Measurements from ENCODE around the gene LIMCH1. TPM values are rescaled to one million over a fixed set of nuclear protein-coding genes. Genes with fewer than 3 reads are reported as not detected.

LIMCH1 gene
- total RNA-seq, 1 experiment from 2014 or later: 48.4 TPM

- Mint-ChIP-seq H3K4me1 (ENCODE audit: insufficient read depth, unreplicated experiment) (peaks cover 12% of the 10 kb centered on the region), H3K27ac (ENCODE audit: low read depth, unreplicated experiment) (peak overlapping the region; percentile 65), H3K27me3 (ENCODE audit: insufficient read depth, unreplicated experiment) (no peaks in the 10 kb centered on the region), H3K36me3 (ENCODE audit: insufficient read depth, unreplicated experiment) (peaks cover 21% of the 10 kb centered on the region), H3K9me3 (ENCODE audit: unreplicated experiment) (no peaks in the 10 kb centered on the region), H3K4me3 (ENCODE audit: unreplicated experiment) (no peak overlapping the region)
- intact Hi-C loops (cut with micrococcal nuclease): loop anchor here (1.0 to 5.0 kb wide), 6 partner anchors 32 to 587 kb away; no protein-coding TSS in a partner anchor
- ChIA-PET CTCF (interaction anchor here (0.6 to 5.9 kb wide), 30 partner anchors 8 to 1163 kb away, joined by 3 to 193 read pairs (median 4); partner anchors contain the start of gene TMEM33), POLR2A (interaction anchor here (0.6 to 4.5 kb wide), 10 partner anchors 10 to 848 kb away, joined by 3 to 59 read pairs (median 4); partner anchors contain the start of gene TMEM33)
- peak; percentile 71 for DNase-seq (ENCODE audit: unreplicated experiment)
- no TSS peak for BruUV-seq (replicated peaks)
- TF ChIP-seq CTCF (IDR thresholded peaks at IDR 0.05; ENCODE audit: unreplicated experiment): peak; percentile 68
Observed at GRCh38 chr4:41693629-41694028, 155.7 kb downstream of the LIMCH1 start.

- H3K4me3 Mint-ChIP-seq (ENCODE audit: unreplicated experiment): no peak overlapping the region
- H3K9me3 Mint-ChIP-seq (ENCODE audit: unreplicated experiment): no peaks in the 10 kb centered on the region
- TF ChIP-seq CTCF (IDR thresholded peaks at IDR 0.05; ENCODE audit: unreplicated experiment): no peak
- ChIA-PET CTCF (no interaction called here), POLR2A (no interaction called here)
- intact Hi-C loops (cut with micrococcal nuclease): no loop called here
- peaks cover 13% of the 10 kb centered on the region for H3K36me3 Mint-ChIP-seq (ENCODE audit: insufficient read depth, unreplicated experiment)
- DNase-seq (ENCODE audit: unreplicated experiment): peak; percentile 84
- H3K27me3 Mint-ChIP-seq (ENCODE audit: insufficient read depth, unreplicated experiment): no peaks in the 10 kb centered on the region
- H3K27ac Mint-ChIP-seq (ENCODE audit: low read depth, unreplicated experiment): peak overlapping the region; percentile 95
- BruUV-seq (replicated peaks): no TSS peak
- peaks cover 12% of the 10 kb centered on the region for H3K4me1 Mint-ChIP-seq (ENCODE audit: insufficient read depth, unreplicated experiment)
Observed at GRCh38 chr4:41696131-41696530, 158.2 kb downstream of the LIMCH1 start.

- Mint-ChIP-seq H3K9me3 (ENCODE audit: unreplicated experiment) (no peaks in the 10 kb centered on the region), H3K4me1 (ENCODE audit: insufficient read depth, unreplicated experiment) (peaks cover 18% of the 10 kb centered on the region), H3K36me3 (ENCODE audit: insufficient read depth, unreplicated experiment) (peaks cover 7% of the 10 kb centered on the region), H3K4me3 (ENCODE audit: unreplicated experiment) (no peak overlapping the region), H3K27me3 (ENCODE audit: insufficient read depth, unreplicated experiment) (no peaks in the 10 kb centered on the region), H3K27ac (ENCODE audit: low read depth, unreplicated experiment) (peak overlapping the region; percentile 95)
- no peak for DNase-seq (ENCODE audit: unreplicated experiment)
- intact Hi-C loops (cut with micrococcal nuclease): no loop called here
- no TSS peak for BruUV-seq (replicated peaks)
- ChIA-PET CTCF (interaction anchor here (5.6 kb wide), 1 partner anchor 189 kb away, joined by 80 read pairs; no protein-coding TSS in a partner anchor), POLR2A (interaction anchor here (1.1 to 7.1 kb wide), 6 partner anchors 11 to 242 kb away, joined by 3 to 74 read pairs (median 16); partner anchors contain the start of gene TMEM33)
- TF ChIP-seq CTCF (IDR thresholded peaks at IDR 0.05; ENCODE audit: unreplicated experiment): no peak
Observed at GRCh38 chr4:41696763-41697162, 158.8 kb downstream of the LIMCH1 start.

- no peaks in the 10 kb centered on the region for H3K27me3 Mint-ChIP-seq (ENCODE audit: insufficient read depth, unreplicated experiment)
- H3K9me3 Mint-ChIP-seq (ENCODE audit: unreplicated experiment): peaks cover 6% of the 10 kb centered on the region
- no peak for TF ChIP-seq CTCF (IDR thresholded peaks at IDR 0.05; ENCODE audit: unreplicated experiment)
- peaks cover 26% of the 10 kb centered on the region for H3K4me1 Mint-ChIP-seq (ENCODE audit: insufficient read depth, unreplicated experiment)
- ChIA-PET CTCF (interaction anchor here (0.6 to 5.6 kb wide), 6 partner anchors 9 to 1229 kb away, joined by 3 to 80 read pairs (median 4); no protein-coding TSS in a partner anchor), POLR2A (interaction anchor here (1.1 to 7.1 kb wide), 8 partner anchors 8 to 289 kb away, joined by 3 to 74 read pairs (median 10); partner anchors contain the start of gene TMEM33)
- H3K27ac Mint-ChIP-seq (ENCODE audit: low read depth, unreplicated experiment): peak overlapping the region; percentile 97
- no peak overlapping the region for H3K4me3 Mint-ChIP-seq (ENCODE audit: unreplicated experiment)
- peak; percentile 62 for DNase-seq (ENCODE audit: unreplicated experiment)
- no TSS peak for BruUV-seq (replicated peaks)
- intact Hi-C loops (cut with micrococcal nuclease): no loop called here
- peaks cover 10% of the 10 kb centered on the region for H3K36me3 Mint-ChIP-seq (ENCODE audit: insufficient read depth, unreplicated experiment)
Observed at GRCh38 chr4:41701983-41702382, 164.0 kb downstream of the LIMCH1 start.

All from MCF 10A (cell line).